Body of pancreas (tissue), 4 donors: ENCODE results near the gene STK39.

Source experiments
- POLR2A ChIP-seq, 3 donors: fragments of 450-650 bp; IDR thresholded peaks; one replicate each; pipeline ENCODE4 v1.6.1; 2016; ENCODE audit warnings: antibody characterized with exemption in 3 of 3, mild to moderate bottlenecking in 2 of 3
- TF ChIP-seq, protein P1 (sequence below), 7 experiments: fragments of 450-650 bp in 4 of 7; fragments of 200-600 bp in 3 of 7; sonication (generic) in 3 of 7; IDR thresholded peaks; one replicate each; pipeline ENCODE4 v1.5.1; 2016 to 2019; ENCODE audit warnings: antibody characterized with exemption in 7 of 7

DNA sequence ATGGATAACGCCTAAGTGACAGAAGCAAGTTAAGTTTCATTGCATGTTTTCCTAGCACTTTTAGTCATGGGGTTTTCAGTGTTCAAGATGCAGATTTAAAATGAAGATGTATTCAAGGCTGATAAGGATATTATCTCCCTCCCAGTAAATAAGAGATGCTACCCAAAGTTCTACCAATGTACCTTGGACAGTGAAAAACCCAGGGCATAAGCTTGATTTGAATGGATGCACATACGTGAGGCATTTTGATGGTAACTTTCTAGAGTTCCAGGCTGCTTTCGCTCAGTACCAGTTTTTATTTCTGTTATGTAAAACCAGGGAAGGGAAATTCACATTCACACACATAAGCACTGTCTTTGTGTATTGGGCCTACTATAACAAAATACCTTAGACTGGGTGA lies 90.3 kb downstream of the STK39 start:
- TF ChIP-seq, protein P1, sequence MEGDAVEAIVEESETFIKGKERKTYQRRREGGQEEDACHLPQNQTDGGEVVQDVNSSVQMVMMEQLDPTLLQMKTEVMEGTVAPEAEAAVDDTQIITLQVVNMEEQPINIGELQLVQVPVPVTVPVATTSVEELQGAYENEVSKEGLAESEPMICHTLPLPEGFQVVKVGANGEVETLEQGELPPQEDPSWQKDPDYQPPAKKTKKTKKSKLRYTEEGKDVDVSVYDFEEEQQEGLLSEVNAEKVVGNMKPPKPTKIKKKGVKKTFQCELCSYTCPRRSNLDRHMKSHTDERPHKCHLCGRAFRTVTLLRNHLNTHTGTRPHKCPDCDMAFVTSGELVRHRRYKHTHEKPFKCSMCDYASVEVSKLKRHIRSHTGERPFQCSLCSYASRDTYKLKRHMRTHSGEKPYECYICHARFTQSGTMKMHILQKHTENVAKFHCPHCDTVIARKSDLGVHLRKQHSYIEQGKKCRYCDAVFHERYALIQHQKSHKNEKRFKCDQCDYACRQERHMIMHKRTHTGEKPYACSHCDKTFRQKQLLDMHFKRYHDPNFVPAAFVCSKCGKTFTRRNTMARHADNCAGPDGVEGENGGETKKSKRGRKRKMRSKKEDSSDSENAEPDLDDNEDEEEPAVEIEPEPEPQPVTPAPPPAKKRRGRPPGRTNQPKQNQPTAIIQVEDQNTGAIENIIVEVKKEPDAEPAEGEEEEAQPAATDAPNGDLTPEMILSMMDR (IDR thresholded peaks at IDR 0.05): no peak
- no peak for TF ChIP-seq POLR2A (IDR thresholded peaks at IDR 0.05)
